Prostate gland (tissue), 2 donors: Measurements from ENCODE around the gene ASAP3.

Experiments
- POLR2A ChIP-seq: fragments of 450-650 bp; IDR thresholded peaks from one replicate; pipeline ENCODE4 v1.6.1; 2016; ENCODE audit warnings: antibody characterized with exemption, mild to moderate bottlenecking
- TF ChIP-seq, protein P1 (sequence below), 4 experiments: fragments of 200-600 bp in 2 of 4; fragments of 450-650 bp in 2 of 4; sonication (generic) in 2 of 4; IDR thresholded peaks; 1 replicate in 3 of 4; 2 replicates in 1 of 4; pipeline ENCODE4 v1.5.1; 2016 to 2019; ENCODE audit warnings: antibody characterized with exemption in 4 of 4, mild to moderate bottlenecking in 2 of 4, moderate library complexity in 2 of 4

- TF ChIP-seq, protein P1, sequence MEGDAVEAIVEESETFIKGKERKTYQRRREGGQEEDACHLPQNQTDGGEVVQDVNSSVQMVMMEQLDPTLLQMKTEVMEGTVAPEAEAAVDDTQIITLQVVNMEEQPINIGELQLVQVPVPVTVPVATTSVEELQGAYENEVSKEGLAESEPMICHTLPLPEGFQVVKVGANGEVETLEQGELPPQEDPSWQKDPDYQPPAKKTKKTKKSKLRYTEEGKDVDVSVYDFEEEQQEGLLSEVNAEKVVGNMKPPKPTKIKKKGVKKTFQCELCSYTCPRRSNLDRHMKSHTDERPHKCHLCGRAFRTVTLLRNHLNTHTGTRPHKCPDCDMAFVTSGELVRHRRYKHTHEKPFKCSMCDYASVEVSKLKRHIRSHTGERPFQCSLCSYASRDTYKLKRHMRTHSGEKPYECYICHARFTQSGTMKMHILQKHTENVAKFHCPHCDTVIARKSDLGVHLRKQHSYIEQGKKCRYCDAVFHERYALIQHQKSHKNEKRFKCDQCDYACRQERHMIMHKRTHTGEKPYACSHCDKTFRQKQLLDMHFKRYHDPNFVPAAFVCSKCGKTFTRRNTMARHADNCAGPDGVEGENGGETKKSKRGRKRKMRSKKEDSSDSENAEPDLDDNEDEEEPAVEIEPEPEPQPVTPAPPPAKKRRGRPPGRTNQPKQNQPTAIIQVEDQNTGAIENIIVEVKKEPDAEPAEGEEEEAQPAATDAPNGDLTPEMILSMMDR (IDR thresholded peaks at IDR 0.05) = no peak
- no peak for TF ChIP-seq POLR2A
These were observed 100.2 kb downstream of the ASAP3 start for GRCh38 chr1:23383577-23384311.
